ENCODE measurements around the gene M1AP. TPM values are rescaled to one million over a fixed set of nuclear protein-coding genes. Genes with fewer than 3 reads are reported as not detected.

The M1AP gene
- total and polyA plus RNA-seq, 2 of the 8 experiments (the other 6 are each of a cell fraction or from before 2014, with no cell fraction given), result 4.8 TPM

DNA sequence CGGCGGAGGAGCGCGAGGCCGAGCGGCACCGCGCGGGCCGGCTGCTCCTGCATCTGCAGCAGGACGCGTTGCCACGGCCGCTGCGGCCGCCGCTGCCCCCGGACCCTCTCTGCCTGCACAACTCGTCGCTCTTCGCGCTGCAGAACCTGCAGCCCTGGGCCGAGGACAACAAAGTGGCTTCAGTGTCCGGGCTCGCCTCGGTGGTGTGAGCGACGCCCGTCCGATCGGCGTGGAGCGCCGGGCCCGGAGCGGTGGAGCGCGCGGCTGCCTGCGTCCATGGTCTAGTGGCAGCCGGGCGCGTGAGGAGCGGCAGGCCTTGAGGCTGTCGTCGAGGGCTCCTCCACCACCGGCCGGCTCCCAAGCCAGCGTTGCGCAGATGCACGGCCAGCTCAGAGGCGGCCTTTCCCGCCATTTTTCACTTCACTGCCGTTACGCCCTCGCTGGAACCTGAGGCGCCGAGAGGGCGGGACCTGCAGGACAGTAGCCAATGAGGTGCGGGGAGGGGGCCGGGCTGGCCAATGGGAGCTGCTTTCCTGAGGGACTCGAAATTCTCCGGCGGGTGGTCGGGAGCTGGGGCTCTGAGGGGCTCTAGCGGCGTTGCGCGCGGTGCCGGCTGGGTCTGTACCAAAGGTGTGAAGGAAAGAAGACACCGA lies 132.0 kb downstream of the M1AP start (continued):
- TF ChIP-seq, protein P1, sequence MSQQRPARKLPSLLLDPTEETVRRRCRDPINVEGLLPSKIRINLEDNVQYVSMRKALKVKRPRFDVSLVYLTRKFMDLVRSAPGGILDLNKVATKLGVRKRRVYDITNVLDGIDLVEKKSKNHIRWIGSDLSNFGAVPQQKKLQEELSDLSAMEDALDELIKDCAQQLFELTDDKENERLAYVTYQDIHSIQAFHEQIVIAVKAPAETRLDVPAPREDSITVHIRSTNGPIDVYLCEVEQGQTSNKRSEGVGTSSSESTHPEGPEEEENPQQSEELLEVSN (IDR thresholded peaks at IDR 0.05), result peak; percentile 100
- TF ChIP-seq, protein P2, sequence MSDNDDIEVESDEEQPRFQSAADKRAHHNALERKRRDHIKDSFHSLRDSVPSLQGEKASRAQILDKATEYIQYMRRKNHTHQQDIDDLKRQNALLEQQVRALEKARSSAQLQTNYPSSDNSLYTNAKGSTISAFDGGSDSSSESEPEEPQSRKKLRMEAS (IDR thresholded peaks at IDR 0.05), result peak; percentile 99
- peak; percentile 94 for TF ChIP-seq SP1 (IDR thresholded peaks at IDR 0.05; ENCODE audit: low read depth, low read length)
- TF ChIP-seq HDAC2 (IDR thresholded peaks at IDR 0.05; ENCODE audit: borderline replicate concordance in 1 of 2, low read depth in 2 of 2, low read length in 2 of 2), result peak in 1 of 2 experiments; percentile 91; a peak in 2 of 4 replicates
- TF ChIP-seq, protein P3, sequence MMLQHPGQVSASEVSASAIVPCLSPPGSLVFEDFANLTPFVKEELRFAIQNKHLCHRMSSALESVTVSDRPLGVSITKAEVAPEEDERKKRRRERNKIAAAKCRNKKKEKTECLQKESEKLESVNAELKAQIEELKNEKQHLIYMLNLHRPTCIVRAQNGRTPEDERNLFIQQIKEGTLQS (IDR thresholded peaks at IDR 0.05; ENCODE audit: insufficient read depth, low read depth, low read length), result no peak
